ENCODE measurements around the gene CCDC182.

The CCDC182 gene

DNA sequence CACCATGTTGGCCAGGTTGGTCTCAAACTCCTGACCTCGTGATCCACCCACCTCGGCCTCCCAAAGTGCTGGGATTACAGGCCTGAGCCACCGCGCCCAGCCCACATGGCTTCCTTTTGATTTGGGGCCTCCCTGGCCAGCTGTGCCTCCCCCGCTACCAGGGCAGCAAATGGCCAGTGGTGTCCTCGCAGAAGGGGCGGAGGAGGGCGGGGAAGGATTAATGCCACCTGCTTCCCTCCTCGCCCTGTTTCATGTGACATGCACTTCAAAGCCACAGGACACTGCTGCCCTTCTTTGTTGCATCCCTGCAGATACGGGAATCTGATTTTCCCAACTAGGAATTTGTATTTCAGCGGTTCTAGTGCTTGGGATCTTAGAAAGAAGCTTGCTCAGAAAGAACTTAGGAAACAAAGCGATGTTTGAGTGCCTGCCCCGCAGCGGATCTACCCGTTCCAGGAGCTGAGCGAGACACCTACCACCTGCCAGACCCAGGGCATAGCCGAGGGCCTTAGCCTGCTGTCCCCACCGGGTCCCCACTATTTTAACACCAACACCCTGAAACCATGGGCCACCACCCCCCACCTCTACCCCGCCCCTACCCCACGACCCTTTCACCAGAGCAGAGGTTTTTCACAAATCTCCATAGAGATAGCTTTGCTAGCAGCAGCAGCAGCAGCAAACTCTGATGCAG is 37.7 kb upstream of the CCDC182 start:
- in situ Hi-C loops (cut with MboI; ENCODE audit: low sequenced_read_pairs, unreplicated experiment), result no loop called here
- TF ChIP-seq, protein P1, sequence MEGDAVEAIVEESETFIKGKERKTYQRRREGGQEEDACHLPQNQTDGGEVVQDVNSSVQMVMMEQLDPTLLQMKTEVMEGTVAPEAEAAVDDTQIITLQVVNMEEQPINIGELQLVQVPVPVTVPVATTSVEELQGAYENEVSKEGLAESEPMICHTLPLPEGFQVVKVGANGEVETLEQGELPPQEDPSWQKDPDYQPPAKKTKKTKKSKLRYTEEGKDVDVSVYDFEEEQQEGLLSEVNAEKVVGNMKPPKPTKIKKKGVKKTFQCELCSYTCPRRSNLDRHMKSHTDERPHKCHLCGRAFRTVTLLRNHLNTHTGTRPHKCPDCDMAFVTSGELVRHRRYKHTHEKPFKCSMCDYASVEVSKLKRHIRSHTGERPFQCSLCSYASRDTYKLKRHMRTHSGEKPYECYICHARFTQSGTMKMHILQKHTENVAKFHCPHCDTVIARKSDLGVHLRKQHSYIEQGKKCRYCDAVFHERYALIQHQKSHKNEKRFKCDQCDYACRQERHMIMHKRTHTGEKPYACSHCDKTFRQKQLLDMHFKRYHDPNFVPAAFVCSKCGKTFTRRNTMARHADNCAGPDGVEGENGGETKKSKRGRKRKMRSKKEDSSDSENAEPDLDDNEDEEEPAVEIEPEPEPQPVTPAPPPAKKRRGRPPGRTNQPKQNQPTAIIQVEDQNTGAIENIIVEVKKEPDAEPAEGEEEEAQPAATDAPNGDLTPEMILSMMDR (IDR thresholded peaks at IDR 0.05; ENCODE audit: borderline replicate concordance, control extremely low read depth, extremely low read depth, insufficient read depth, missing control alignments), result no peak
- peak; percentile 28 for DNase-seq (ENCODE audit: low spot score)

GRCh38 chr17:57782062-57782490 is 37.0 kb upstream of the CCDC182 start:
- in situ Hi-C loops (cut with MboI; ENCODE audit: low sequenced_read_pairs, unreplicated experiment), result no loop called here
- TF ChIP-seq, protein P1 (IDR thresholded peaks at IDR 0.05; ENCODE audit: borderline replicate concordance, control extremely low read depth, extremely low read depth, insufficient read depth, missing control alignments), result no peak
- no peak for DNase-seq (ENCODE audit: low spot score)

DNA sequence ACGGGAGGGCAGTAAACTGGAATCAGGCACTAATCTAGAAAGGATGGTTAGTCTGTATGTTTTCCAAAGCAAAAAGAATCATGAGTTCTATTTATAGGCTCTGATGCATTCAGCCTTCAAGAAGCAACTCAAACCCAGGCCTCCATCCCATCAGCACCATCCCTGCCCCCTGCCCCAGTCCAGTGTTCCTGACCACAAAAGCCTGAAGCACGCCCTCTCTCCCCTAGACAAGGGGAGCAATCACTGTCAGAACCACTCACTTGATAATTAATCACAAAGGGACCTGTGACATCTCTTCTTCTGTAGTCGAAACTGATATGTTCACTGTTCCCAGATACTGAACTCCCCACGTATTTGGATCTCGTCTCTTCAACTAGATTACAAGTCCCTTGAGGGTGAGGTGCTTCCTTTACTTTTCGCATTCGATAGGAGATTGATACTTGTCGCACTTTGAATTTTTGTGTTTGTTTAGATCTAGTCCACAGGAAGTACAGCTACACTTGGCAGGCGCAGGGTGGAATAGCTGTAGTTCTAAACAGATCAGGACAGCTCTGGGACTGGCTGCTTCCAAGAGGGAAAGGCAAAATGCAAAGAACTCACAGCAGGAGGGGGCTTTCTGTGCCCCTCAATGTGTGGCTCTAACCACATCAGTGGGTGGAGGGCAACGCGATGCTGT is 36.4 kb upstream of the CCDC182 start:
- TF ChIP-seq, protein P1 (IDR thresholded peaks at IDR 0.05; ENCODE audit: borderline replicate concordance, control extremely low read depth, extremely low read depth, insufficient read depth, missing control alignments), result no peak
- DNase-seq (ENCODE audit: low spot score), result no peak
- in situ Hi-C loops (cut with MboI; ENCODE audit: low sequenced_read_pairs, unreplicated experiment), result no loop called here

DNA sequence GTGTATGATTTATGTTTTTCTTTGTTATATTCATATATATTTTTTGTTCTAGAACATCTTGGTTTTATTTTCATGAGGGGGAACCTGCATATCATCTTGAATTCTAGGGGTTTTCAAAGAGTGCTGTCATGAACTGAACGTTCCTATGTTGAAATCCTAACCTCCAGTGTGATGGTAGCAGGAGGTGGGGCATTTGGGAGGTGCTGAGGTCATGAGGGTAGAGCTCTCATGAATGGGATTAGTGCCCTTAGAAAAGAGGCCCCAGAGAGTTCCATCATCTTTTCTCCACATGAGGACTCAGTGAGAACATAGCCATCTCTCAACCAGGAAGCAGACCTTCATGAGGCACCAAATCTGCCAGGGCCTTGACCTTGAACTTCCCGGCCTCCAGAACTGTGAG is 34.6 kb upstream of the CCDC182 start:
- no peak for DNase-seq (ENCODE audit: low spot score)
- in situ Hi-C loops (cut with MboI; ENCODE audit: low sequenced_read_pairs, unreplicated experiment), result no loop called here
- TF ChIP-seq, protein P1 (IDR thresholded peaks at IDR 0.05; ENCODE audit: borderline replicate concordance, control extremely low read depth, extremely low read depth, insufficient read depth, missing control alignments), result no peak

DNA sequence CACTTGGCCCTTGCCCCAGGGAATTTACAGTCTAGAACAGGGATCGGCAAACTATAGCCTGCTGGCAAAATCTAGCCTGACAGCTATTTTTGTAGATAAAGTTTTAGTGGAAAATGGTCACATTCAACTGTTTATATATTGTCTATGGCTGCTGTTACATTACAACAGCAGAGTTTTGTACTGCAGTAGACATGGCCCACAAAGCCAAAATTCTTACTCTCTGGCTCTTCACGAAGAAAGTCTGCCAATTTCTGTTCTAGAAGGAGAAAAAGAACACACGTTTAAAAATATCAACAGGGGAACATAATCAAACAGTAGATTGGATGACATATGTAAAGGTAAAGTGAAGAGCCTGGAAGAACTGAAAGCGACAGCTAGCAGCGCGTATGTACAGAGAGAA is 33.2 kb upstream of the CCDC182 start:
- TF ChIP-seq, protein P1 (IDR thresholded peaks at IDR 0.05; ENCODE audit: borderline replicate concordance, control extremely low read depth, extremely low read depth, insufficient read depth, missing control alignments), result no peak
- no peak for DNase-seq (ENCODE audit: low spot score)
- in situ Hi-C loops (cut with MboI; ENCODE audit: low sequenced_read_pairs, unreplicated experiment), result no loop called here

- DNase-seq (ENCODE audit: low spot score), result no peak
- in situ Hi-C loops (cut with MboI; ENCODE audit: low sequenced_read_pairs, unreplicated experiment), result no loop called here
- TF ChIP-seq, protein P1 (IDR thresholded peaks at IDR 0.05; ENCODE audit: borderline replicate concordance, control extremely low read depth, extremely low read depth, insufficient read depth, missing control alignments), result no peak
These were observed 31.3 kb upstream of the CCDC182 start for GRCh38 chr17:57776366-57776765.
